G401.6 (cell line): ENCODE results near the gene HAND1.

ENCODE experiments used
- FAIRE-seq: peaks from 2 replicates; lab custom pipeline; 2012; peaks lifted over from hg19 to GRCh38; lab: Jason Lieb, UNC

The HAND1 gene

DNA sequence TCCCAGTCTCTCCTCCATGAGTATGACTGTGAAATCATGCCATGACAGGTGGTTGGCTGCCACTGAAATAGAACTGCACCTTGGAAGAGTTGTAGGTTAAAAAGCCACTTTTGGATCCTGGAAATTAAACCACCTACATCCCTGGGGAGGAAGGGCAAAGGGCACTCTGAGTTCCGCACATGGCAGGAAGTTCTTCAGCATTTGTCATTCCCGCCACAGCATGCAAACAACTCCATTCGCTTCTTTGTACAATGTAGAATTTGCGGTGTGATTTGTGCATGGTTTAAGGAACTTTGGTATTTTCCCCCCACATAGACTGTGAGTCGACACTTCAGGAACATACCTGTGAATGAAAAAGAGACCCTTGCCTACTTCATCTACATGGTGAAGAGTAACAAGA is 22.4 kb downstream of the HAND1 start:
- FAIRE-seq = no peak

DNA sequence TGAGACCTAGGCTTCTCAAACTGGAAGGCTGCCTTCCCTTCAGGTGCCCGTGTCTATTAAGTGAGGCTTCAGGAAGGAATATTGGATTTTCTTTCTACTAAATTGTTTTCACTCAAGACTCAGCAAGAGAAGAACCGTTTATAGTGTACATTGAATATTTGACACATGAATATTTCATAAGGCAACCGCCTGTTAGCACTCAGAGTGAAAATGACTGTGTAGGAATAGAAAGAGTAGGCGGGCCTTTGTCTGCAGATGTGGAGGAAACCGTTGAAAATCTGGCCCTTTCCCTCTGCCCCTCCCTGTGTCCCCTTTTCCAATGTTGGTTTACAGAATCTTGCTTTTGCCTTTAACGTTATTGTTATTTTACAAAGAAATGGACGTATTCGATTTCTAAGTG is 26.1 kb downstream of the HAND1 start:
- FAIRE-seq = no peak

DNA sequence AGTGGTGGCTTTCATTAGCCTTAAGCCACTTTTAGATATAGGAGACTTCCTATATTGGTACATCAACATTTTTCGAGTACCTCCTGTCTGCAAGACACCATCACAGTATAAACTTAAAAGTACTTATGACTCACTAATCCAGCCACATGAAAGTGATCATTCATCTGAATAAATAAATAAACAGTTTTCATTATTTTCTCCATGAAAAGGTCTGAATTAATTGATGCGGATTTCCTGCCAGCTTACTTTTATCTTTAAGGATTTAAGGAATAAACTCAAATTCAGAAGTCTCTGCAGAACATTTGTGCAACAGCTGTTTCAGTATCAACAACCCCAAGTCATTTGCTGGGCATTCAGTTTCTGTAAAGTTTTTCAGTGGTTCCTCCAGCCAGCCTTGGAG is 28.2 kb downstream of the HAND1 start:
- FAIRE-seq = no peak

DNA sequence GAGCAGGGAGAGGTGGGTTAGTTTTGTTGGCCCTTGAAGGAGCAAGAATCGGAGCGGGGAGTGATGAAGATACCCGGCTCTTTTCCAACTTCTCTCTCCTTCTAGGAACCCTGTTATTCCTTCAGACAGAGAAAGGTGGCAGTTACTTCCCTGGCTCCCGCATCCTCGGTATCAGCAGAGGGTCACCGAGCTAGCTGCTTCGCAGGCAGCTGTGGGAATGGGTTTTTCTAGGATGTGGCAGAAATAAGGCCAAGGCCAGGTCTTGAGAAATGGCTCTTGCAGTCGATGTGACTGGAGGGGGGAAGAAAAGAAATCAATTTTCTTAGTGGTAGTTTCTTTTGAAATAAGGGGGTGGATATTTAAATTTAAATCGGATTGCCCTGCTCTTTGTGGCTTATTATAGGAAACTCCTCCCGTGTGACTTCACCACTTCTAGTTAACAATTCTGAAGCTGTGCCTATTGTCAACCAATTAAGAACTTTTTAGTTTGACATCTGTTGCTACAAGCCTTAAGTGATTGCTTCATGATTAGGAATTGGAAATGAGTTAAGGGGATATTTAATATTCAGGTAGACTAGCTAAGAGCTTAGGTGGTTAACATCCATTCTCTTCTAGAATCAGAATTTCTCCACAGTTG is 30.8 kb downstream of the HAND1 start:
- FAIRE-seq = no peak

DNA sequence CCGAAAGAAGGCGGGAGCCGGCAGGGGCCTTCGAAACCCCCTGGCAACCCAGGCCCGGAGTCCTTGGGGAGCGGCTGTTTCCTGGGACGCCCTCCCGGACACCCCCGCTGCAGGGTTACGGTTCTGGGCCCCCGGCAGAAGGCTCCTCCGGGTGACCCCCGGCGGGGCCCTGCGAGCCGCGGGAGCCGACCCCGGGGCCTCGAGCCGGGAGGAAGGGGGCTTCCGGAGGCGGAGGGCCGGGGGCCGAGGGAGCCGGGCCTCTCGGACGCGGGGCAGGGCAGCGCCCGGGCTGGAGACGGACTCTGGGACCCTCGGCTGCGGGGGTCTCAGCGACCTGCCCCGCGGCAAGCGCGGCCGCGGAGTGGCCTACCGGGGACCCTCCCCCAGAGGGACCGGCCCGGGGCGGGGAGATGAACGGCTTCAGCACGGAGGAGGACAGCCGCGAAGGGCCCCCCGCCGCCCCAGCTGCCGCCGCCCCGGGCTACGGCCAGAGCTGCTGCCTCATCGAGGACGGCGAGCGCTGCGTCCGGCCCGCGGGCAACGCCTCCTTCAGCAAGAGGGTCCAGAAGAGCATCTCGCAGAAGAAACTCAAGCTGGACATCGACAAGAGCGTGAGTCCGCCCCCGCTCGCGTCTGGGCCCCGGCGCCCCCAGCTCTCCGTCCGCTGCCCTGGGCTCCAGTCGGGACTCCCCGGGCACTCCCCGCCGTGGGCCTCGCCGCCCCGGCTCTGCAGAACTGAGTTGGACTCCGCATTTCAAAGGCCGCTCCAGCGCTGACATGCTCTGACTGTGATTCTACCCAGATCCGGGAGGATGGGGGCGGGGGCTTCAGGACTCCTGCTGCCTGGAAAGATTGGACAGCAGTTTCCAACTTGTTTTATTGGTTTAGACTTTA is 31.6 kb downstream of the HAND1 start:
- no peak for FAIRE-seq

DNA sequence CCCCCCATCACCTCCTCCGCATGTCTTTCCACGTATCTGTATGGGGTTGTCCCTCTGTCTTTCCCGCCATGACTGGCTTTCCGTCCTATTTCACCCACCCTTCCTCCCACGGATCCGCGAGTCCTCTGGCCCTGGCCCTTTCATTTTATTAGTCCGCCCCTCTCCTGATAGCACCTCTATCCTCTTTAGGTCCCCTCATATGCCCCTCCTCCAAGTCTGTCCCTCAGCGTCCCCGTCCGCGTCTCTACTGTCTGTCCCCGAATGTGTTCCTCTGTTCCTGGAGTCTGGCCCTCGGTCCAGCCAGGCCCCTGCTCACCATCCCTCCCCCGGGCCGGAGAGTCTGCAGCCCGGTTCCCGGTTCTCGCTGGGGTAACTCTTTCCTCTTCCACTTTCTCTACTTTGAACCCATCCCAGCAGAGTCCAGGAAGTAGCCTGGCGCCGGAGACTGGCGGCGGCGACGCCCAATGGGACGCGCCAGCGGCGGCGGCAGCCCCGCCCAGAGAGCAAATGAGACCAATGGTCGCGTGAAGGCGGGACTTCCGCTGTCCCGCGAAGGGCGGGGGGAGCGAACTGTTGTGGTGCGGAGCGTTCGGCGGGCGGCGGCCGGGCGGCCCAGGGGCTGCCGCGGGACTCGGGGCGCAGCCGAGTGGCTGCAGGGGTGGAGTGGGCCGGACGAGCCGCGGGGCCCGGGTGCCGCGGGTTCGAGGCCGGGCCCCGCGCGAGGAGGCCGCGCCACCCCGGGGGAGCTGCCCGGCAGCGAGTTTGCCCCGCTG is 32.4 kb downstream of the HAND1 start, which contains the start of gene SAP30L:
Gene SAP30L (plus strand): TSS at position 576 of the 773 bp plus-strand sequence. CDS start 608 bp downstream, outside the sequence.
- FAIRE-seq = peak; percentile 57

DNA sequence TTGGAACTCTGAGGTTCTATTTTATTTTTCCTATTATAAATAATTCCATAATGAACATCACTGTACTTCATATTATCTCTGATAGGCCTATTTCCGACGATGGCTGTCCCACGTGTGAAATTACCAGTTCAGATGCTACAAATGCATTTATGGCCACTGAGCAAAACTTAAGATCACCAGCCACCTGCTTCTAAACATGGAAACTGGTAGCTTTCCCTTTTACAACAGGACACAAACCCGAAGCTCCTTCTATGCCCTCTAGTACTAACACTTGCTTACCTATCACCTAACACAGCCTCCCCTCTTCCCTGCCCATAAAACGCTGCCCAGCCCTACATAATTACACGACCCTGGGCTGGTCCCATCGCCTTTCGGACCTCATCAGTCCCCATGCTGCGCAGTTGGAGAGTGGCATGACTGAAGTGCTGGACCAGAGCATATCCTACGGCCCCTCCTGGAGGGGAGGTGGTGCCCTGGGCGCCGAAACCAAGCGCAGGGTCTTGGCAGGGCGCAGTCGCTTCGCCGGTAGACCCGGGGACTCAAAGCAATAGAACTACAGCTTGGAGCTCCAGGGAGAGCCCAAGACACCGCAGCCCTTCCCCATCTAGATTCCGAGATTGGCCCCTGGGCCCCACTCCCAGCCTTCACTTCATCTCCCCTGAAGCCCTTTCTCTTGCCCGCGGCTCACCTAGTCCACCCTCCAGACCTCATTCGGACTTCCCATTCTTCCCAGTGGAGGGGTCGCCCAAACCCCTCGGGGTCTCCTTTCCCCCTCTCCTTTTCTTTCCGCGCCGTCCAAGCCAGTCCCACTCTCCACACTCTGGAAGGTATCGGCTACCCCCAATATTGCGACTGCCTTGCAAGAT is 33.2 kb downstream of the HAND1 start:
- no peak for FAIRE-seq

DNA sequence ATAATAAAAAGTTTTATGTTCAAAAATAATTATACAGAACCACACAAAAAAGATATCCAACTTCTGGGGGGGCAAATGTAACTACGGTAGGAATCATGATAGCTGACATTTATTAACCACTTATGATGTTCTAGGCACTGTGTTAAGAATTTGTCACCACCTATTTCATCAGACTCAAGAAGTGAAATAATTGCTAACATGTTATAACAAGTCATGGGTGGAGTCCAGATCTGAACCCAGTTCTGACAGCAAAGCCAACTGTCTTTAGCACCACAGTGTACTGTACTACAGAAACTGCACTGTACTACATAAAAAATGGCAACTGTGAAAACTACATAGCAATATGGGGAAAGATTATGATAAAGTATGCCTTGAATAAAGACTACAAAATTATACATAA is 35.2 kb downstream of the HAND1 start:
- FAIRE-seq = no peak

DNA sequence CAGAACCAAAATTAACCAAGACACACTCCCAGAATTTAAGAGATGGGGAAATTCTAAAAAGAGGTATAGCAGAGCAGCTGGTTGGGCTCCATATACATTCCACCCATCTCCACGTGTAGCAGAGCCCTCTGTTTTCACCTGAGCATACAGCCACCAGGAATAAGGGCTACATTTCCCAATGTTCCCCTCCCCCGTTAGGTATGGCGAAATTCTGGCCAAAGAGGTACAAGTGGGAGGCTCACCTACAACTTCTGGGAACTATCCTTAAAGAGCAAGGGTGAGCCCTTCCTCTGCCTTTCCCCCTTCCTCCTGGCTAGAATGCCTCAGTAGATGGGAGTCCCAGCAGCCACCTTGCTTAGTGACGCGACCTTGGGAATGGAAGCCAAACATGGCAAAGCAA is 37.5 kb downstream of the HAND1 start:
- FAIRE-seq = no peak

DNA sequence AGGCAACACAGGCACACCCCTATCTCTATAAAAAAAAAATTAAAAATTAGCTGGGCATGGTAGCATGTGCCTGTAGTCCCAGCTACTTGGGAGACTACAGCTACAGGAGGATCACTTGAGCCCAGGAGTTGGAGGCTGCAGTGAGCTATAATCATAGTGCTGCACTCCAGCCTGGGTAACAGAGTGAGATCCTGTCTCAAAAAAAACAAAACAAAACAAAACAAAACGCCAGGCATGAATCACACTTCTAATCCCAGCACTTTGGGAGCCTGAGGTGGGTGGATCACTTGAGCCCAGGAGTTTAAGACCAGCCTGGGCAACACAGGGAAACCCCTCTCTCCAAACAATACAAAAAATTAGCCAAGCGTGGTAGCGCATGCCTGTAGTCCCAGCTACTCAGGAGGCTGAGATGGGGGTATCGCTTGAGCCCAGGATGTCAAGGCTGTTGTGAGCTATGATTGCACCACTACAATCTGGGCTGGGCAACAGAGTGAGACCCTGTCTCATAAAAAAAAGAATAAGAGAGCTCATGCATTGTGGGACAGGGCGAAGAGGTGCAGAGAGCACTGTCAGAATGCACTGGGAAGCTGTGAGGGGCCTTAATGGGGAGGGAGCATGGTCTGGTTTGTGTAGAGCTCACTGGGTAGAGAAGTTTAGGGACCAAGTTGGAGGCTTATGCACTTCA is 40.6 kb downstream of the HAND1 start:
- FAIRE-seq = no peak

DNA sequence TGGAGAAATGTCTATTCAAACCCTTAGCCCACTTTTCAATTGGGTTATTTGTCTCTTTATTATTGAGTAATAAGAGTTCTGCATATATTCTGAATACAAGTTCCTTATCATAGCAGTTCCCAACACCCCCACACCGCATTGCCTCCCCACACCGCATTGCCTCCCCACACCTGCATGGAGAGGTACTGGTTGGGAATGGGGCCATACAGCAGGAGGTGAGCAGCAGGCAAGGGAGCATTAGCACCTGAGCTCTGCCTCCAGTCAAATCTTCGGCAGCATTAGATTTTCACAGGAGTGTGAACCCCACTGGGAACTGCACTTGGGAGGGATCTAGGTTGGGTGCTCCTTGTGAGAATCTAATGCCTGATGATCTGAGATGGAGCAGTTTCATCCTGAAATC is 42.8 kb downstream of the HAND1 start:
- FAIRE-seq = no peak

DNA sequence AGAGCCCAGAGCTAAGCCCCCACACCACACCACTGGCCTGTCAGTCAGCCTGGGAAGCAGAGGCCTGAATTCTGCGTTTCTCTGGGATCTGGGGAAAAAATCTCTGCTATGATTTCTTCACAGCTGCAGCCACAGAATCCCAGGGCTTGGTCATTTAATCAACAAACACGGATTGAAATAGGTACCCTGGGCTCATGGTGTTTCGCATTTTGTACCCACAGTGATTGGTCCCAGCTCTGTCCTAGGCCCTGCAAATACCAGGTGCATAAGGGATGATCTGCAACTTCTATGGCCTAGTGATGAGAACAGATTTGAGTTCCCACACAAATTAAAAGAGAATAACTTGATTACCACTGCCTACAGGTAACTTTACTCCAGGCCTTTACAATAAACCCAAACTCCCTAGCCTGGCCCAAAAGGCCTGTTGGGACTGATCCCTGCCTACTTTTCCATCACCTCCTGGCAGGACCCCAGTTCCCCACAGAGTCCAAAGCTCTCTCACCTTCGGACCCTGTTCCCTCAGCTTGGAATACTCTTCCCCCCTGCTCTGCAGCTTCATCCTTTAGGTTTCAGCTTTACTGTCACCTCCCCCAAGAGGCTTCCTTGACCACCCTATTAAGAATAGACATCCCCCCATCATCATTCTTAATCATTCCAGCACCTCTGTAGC is 46.9 kb downstream of the HAND1 start:
- FAIRE-seq = no peak

DNA sequence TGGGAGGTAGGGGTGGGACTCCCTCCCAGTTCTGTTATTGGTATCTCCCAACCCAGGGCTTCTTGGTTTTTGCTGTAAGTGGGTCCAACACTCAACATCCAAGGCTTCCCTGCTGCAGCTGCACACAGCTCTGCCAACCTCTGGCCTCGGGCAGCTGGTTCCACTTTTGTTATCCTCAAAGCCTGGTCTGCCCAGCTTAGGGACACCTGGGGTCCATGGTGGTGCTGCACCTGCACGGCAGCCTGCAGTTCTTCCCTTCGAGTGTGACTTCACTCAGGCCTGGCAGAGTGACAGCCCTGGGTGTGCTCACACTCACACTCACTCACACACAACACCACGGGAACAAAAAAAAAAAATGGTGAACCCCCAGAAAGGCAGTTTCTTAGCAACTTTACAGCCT is 47.6 kb downstream of the HAND1 start:
- no peak for FAIRE-seq

DNA sequence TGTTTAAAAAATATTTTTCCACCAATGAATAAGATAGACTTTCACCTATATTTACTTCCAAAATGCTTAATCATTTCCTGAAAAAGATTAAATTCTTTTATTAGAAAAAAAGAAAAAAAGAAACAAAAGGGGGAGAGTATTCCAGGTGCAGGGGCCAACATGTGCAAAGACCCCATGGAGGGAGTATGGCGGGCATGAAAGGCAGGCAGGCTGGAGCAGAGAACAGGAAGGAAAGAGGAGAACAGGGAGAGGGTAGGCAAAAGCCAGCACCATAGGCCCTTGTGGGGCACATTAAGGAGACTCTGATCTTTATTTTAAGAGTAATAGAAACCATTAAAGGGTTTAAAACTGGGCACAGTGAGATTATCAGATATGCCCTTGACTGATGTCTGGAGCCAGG is 48.7 kb downstream of the HAND1 start:
- FAIRE-seq = no peak

DNA sequence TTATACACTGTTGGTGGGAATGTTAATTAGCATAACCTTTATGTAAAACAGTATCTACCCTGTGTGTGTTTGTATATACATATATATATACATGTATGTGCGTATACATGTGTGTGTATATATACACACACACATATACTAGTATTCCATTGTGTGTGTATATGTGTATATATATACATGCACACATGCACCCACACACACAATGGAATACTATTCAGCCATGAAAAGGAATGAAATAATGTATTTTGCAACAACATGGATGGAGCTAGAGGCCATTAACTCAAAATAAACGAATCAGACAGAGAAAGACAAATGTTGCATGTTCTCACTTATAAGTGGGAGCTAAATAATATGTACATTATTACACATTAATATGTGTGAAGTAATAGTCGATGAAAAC is 49.8 kb downstream of the HAND1 start:
- no peak for FAIRE-seq
